CD1c-positive myeloid dendritic cell (primary cell): ENCODE measurements around the gene ZNF518A.
"Not testable (repeated sequence)": the region's sequence is repeated elsewhere in the genome, so short reads cannot be mapped to it uniquely, and the experiment has no call there.

Source experiments
- DNase-seq: peaks from one replicate; pipeline ENCODE4 v3.0.0-alpha.2; 2016; ENCODE audit errors: extremely low spot score

Gene ZNF518A

DNA sequence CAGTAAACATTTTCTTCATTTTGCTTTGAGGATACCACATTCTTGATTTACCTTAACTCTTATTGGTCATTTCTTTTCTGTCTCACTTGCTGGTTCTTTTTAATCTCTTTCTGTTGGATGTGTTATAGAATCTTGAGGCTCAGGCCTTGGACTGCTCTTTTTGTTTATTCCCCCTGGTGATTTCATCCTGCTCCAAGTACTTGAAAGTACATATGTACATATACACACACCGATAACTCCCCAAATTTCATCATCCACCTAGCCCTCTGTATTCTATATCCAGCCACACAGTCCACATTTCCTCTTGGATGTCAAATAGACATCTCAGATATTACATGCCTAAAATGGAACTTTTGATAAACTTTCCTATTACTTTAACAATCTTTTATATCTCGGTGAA is 7.5 kb downstream of the ZNF518A start:
- no peak for DNase-seq

DNA sequence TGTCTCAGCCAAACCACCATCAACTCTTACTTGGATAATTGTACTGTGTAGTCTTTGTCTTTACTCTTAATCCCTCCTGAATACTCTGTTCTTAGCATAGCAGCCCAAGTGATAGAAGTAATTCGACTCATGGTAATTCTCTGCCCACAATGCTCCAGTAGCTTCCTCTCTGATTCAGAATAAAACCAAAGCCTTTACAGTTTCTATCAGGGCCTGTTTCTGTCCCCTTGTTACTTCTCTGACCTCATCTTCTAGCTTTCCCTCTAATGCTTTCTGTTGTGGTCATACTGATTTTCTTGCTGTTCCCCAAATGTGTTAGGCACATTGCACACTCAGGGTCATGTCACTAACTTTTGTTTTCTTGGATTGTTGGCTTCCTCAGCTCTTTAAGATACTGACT is 8.0 kb downstream of the ZNF518A start:
- no peak for DNase-seq

DNA sequence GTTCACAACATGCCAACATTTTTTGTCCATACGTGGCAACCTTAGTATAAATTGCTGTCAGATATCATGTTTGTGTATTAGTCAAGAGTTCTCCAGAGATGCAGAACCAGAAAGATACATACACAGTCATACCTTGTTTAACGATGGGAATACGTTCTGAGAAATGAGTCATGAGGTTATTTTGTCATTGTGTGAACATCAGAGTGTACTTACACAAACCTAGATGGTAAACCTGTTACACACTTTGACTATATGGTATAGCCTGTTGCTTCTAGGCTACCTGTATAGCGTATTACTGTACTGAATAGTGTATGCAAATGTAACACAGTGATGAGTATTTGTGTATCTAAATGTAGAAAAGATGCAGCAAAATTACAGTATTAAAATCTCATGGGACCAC is 22.3 kb downstream of the ZNF518A start:
- DNase-seq: no peak

DNA sequence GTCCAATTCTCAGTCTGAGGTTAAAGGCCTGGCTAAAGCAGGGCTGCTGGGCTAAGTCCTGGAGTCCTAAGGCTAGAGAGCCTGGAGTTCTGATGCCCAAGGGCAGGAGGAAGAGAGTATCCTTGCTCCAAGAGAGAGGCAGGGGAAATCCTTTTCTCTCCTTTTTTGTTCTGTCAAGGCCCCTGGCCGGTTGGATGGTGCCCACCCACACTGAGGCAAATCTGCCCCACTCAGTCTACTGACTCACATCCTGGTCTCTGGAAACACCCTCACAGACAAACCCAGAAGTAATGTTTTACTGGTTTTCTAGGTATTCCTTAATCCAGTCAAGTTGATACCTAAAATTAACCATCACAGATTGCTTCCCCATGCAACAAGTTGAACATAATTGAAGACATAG is 23.0 kb downstream of the ZNF518A start:
- DNase-seq: no peak

DNA sequence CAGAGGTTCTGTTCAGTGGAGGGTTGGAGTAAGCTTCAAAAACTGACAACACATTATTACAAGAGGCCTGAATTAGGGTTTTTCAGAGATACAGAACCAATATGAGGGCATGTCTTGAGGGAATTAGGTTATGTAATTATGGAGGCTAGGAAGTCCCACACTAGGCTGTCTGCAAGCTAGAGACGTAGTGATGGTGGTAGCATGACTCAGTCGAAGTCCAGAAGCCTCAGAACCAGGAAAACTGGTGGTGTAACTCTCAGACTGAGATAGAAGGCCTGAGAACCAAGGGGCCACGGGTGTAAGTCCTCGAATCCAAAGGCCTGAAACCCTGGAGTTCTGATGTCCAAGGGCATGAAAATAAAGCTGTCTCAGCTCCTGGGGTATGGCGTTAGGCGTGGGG is 35.6 kb downstream of the ZNF518A start:
- no peak for DNase-seq

DNA sequence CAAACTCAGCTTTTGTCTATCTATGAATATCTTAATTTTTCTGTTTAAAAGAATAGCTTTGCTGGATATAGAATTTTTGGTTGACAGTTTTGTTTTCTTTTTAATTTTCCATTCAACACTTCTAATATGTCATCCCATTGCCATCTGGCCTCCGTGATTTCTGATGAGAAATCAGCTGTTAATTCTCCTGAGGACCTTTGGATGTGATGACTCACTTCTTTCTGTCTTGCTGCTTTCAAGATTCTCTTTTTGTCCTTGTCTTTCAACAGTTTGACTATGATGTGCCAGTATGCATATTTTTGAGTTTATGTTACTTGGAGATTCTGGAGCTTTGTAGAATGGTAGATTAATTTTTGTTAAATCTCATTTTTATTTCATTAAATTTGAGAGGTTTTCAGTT is 38.4 kb downstream of the ZNF518A start:
- DNase-seq: no peak

DNA sequence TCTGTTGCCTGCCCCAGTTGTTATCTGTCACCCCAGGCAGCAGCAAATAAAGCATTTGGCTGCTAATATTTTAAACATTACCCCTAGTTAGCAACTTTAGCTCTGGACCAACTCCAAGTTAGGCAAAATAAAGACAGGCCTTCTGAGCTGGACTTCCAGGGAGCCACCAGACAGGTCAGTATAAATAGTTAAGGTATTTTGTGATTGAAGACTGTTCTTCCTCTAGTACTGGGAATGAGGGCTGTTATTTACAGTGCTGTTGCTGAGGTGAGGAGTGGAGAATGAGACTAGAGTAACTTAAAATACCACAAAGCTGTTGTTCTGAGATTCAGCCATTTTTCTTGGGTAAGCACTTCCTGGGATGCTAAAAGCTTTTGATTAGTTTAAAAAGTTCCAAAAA is 40.1 kb downstream of the ZNF518A start:
- DNase-seq: no peak

DNA sequence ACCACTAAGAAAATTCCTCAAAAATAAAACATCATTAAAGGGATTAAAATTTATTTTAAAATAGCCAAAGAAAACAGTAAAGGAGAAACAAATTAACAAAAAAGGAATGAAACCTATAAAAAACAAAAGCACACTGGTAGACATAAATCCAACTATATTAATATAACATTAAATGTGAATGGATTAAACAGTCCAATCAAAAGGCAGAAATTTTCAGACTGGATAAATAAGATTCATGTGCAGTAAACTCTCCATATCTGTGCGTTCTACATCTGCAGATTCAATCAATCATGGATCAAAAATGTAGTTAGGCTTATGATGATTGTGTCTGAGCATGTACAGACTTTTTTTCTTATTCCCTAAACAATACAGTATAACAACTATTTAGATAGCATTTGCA is 42.6 kb downstream of the ZNF518A start:
- no peak for DNase-seq

DNA sequence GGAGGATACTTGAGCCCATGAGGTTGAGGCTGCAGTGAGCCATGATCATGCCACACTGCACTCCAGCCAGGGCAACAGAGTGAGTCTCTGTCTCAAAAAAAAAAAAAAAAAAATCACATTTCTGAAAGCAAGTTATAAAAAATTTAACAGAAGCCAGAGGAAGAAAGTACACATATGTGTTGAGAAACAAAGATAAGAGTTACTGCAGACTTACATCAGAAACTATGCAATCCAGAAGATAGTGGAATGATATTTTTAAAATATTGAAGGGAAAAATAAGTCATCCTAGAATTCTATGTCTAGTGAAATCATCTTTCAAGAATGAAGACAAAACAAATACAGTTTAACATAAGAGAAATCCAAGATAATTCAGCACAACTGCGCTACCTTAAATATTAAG is 46.9 kb downstream of the ZNF518A start:
- no peak for DNase-seq

DNA sequence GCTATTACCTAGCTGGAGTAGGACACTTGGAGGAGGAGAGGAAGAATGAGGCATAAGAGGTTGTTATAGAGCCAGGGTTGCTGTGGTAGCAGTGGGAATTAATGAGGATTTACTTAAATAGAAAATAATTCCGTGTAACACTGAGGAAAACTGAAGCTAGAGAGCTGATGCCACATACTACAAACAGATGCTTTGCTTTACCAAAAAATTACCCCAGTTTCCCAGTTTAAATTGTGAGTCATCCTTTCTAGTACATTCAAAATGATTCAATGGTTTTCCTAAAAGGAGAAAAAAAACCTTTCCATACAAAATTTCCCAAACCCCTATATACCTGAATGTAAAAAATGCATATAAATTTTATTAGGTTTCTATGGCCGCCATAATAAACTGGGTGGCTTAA is 58.3 kb downstream of the ZNF518A start:
- no peak for DNase-seq

DNA sequence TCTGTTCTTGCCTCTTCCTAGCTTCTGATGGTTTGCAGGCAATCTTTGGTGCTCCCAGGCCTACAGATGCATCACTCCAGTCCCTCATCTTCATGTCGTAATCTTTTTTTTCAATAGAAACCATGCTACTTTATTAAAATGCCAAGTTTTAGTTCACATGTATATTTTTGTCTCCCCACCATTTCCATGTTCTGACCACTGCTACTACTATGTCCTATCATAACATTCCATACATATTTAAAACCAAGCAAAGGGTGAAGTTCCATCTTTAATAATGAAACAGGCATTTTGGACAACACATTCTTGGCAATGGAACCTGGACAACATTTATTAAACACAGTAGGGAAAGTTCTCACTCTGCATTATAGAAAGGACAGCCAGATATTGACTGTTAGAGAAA is 58.8 kb downstream of the ZNF518A start:
- no peak for DNase-seq

DNA sequence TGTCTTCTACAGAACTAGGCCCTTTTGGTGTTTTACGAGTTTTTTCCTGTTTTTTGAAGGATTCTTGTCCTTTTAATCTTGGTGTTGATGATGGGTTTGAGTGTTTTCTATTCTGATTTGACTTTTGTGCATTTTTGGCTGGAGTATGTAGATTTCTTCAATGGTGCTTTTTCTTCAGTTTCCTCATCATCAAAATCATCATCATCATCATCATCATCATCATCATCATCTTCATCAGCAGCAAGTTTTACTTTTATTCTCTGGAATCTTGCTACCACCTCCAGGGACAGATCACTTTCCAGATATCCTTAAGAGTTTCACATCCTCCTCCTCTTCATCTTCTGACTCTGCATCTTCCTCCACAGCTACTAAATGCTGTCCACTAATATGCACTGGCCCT is 59.4 kb downstream of the ZNF518A start:
- DNase-seq: not testable (repeated sequence)

DNA sequence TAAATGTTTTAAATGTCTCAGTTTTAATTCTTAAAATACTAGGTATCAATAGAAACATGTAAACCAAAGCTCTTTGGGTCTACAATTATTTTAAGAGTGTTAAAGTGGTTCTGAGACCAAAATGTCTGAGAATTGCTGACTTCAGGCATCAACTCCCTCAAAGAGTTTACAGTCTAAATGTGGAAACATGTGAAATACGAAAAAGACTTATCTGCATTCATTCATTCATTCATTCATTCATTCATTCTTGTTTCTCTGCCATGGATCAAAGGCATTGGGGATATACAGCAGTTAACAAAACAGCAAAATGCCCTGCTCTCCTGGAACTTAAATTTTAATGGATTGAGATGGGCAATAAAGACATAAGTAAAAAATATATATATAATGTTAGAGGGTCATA is 71.4 kb downstream of the ZNF518A start:
- no peak for DNase-seq

DNA sequence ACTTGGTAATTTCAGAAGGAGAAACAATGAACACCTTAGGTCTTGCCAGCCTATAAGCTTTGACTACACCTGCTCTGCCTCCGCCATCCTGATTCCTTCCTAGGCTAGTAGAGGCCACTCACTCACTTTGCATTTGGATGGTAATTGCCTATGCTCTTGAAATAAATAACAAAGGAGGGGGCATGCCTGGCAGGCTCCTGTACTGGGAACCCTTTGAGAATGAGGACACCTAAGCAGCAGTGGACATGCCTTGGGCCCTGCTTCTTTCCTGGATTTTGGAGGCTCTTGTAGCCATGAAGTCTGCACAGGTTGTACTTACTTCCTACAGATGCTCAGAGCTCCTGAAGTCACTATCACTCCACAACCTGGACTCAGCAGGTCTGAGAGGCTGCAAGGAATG is 75.5 kb downstream of the ZNF518A start:
- no peak for DNase-seq

DNA sequence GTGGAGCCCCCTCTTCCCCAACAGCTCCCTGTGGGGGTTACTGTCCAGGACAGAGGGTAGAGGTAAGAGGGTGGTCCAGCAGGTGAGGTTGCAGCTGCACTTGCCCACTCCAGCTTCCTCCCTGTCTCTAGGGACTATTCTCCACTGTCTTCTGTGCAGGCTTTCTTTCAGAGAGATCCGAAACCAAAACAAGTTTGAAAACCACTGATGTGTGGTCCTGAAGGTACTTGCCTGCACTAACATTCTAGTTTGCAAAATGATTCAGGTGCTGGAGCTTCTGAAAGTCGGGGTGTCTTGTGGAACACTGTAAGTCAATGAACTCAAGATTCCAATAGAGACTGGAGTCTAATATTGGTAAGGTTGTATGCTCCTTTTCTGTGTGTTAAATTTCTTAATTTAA is 78.2 kb downstream of the ZNF518A start:
- DNase-seq: no peak

DNA sequence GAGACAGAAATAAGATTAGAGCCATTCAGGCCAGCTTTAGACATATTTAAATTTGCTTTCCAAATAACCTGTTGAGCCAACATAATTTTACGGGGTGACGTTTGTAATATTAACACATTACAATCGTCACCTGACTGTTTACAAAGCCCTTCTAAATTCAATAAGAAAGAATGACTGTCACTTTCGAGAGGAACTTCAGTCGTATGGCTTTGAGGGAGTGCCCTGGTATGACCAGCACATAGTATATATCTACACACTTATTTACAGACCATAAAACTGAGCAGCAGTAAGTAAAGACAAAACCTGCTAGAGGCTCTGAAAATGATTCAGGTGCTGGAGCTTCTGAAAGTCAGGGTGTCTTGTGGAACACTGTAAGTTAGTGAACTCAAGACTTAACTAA is 78.8 kb downstream of the ZNF518A start:
- DNase-seq: no peak

DNA sequence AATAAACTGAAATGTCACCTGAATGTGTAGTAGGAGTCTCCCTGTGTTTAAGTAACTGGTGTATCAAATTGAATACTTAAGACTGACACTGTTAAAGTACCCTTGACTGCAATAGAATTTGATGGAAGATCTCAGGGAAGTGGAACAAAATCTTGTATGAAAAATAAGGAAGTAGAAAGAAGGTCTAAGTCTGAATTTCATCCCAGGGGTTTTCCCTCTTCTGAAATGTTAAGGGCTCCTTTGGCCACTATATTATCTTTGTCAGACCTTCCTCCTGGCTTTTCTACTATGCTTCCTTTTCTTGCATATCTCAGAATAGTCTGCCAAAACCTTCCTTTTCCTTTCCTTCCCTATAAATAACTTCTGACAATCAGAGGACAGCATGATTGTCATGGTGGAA is 81.7 kb downstream of the ZNF518A start:
- DNase-seq: peak; percentile 3

DNA sequence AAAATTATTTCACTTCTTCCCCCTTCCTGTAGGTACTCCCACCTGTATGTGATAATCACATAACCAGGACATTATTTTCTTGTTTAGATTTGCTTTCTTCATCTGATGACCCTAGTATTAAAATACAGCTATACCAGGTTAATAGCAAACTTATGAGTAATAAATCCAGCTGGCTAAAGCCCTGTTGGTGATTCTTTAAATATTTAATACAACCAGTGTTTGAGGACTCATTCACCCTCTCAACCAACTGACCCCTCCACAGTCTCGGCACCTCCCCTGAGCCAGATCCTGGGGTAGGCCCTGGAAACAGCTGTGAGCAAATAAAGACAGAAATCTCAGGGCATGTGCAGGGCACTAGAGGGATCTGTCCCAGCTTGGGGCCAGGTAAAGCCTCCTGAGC is 82.8 kb downstream of the ZNF518A start:
- no peak for DNase-seq
